Fibroblast of lung (primary cell): ENCODE measurements around the gene ZNF157. TPM values are rescaled to one million over a fixed set of nuclear protein-coding genes. Genes with fewer than 3 reads are reported as not detected.

ENCODE experiments used
- DNase-seq, 2 donors: peaks; one replicate each; pipeline versions ENCODE4 v3.0.0 to v3.0.0-alpha.2; 2010; ENCODE audit warnings: low read depth in 2 of 2
- H2AFZ ChIP-seq: 2 replicates; pipeline ENCODE4 v1.5.1; 2012; ENCODE audit warnings: low read length, control low read depth, inconsistent platforms
- H3K27ac ChIP-seq: 2 replicates; pipeline ENCODE4 v1.5.1; 2011; ENCODE audit warnings: low read length, control low read depth; ENCODE audit not compliant: insufficient read depth
- H3K27me3 ChIP-seq: 2 replicates; pipeline ENCODE4 v1.5.1; 2011; ENCODE audit warnings: mild to moderate bottlenecking, low read length; ENCODE audit not compliant: control insufficient read depth, insufficient read depth
- H3K36me3 ChIP-seq: 2 replicates; pipeline ENCODE4 v1.5.1; 2011; ENCODE audit warnings: low read length; ENCODE audit not compliant: control insufficient read depth, insufficient read depth
- H3K4me1 ChIP-seq: 2 replicates; pipeline ENCODE4 v1.5.1; 2011; ENCODE audit warnings: low read length; ENCODE audit not compliant: control insufficient read depth, insufficient read depth; ENCODE audit errors: extremely low read depth
- H3K4me2 ChIP-seq: 2 replicates; pipeline ENCODE4 v1.5.1; 2011; ENCODE audit warnings: low read length, control low read depth; ENCODE audit not compliant: insufficient read depth; ENCODE audit errors: extremely low read depth
- H3K4me3 ChIP-seq, 4 experiments: fragments of 200-600 bp in 1 of 4; sonication (generic) in 1 of 4; replicated peaks in 1 of 4; 2 replicates each; pipeline ENCODE4 v1.5.1; 2011 to 2016; ENCODE audit warnings: low read length in 4 of 4, low read depth in 3 of 4, mild to moderate bottlenecking in 3 of 4, control low read depth in 2 of 4, inconsistent platforms in 1 of 4, mixed read lengths in 1 of 4; ENCODE audit not compliant: insufficient read depth in 1 of 4; ENCODE audit errors: control extremely low read depth in 1 of 4
- H3K79me2 ChIP-seq: 2 replicates; pipeline ENCODE4 v1.5.1; 2012; ENCODE audit warnings: mild to moderate bottlenecking, low read length, inconsistent platforms; ENCODE audit not compliant: control insufficient read depth, insufficient read depth
- H3K9ac ChIP-seq: 2 replicates; pipeline ENCODE4 v1.5.1; 2011; ENCODE audit warnings: mild to moderate bottlenecking, low read length, control low read depth; ENCODE audit not compliant: insufficient read depth
- H3K9me3 ChIP-seq: 2 replicates; pipeline ENCODE4 v1.5.1; 2012; ENCODE audit warnings: low read depth, low read length; ENCODE audit not compliant: control insufficient read depth, insufficient read depth
- H4K20me1 ChIP-seq: 2 replicates; pipeline ENCODE4 v1.5.1; 2011; ENCODE audit warnings: low read length; ENCODE audit not compliant: control insufficient read depth, insufficient read depth; ENCODE audit errors: extremely low read depth
- CTCF ChIP-seq, 2 donors: IDR thresholded peaks in 1 of 2; conservative IDR thresholded peaks in 1 of 2; 1 replicate in 1 of 2; 2 replicates in 1 of 2; pipeline ENCODE4 v1.5.1; 2011 to 2012; ENCODE audit warnings: low read length in 2 of 2, control low read depth in 1 of 2, inconsistent platforms in 1 of 2, low read depth in 1 of 2, mild to moderate bottlenecking in 1 of 2
- EZH2 ChIP-seq: IDR thresholded peaks from 2 replicates; pipeline ENCODE4 v1.5.1; 2012; ENCODE audit warnings: low read length, control low read depth, mild to moderate bottlenecking; ENCODE audit errors: missing control alignments
- polyA plus RNA-seq, 2 donors: library from polyadenylated mRNA; depleted of rRNA in 1 of 2; stranded (reverse) in 1 of 2; unstranded in 1 of 2; fragments of >200 nt; gene quantifications; 2 replicates each; pipeline ENCODE4 v1.2.1, GENCODE V29; 2011 to 2012; ENCODE audit warnings: missing spikeins in 1 of 2
- total RNA-seq: library from RNA; depleted of rRNA; stranded (reverse); fragments of >200 nt; gene quantifications from 2 replicates; pipeline ENCODE4 v1.2.1, GENCODE V29; 2014

Gene ZNF157
- total and polyA plus RNA-seq, 2 donors (not counting 1 experiment from before 2014, with no cell fraction given): 0.02 to 0.17 TPM

GRCh38 chrX:47358387-47359065 is 11.9 kb upstream of the ZNF157 start:
- no peak overlapping the region for H2AFZ ChIP-seq
- no peak overlapping the region for H3K27ac ChIP-seq
- no peak for TF ChIP-seq EZH2
- TF ChIP-seq CTCF (conservative IDR thresholded peaks at IDR 0.05 in 1 of 2, IDR thresholded peaks at IDR 0.05 in 1 of 2; ENCODE audit: low read depth in 1 of 2, low read length in 2 of 2): no peak
- no peak overlapping the region for H3K4me3 ChIP-seq
- no peaks in the 10 kb centered on the region for H3K36me3 ChIP-seq
- H3K9me3 ChIP-seq: no peaks in the 10 kb centered on the region
- no peaks in the 10 kb centered on the region for H3K27me3 ChIP-seq
- H3K79me2 ChIP-seq: no peaks in the 10 kb centered on the region
- H4K20me1 ChIP-seq: no peaks in the 10 kb centered on the region
- H3K4me1 ChIP-seq: no peaks in the 10 kb centered on the region
- no peak overlapping the region for H3K4me2 ChIP-seq
- H3K9ac ChIP-seq: no peak overlapping the region
- DNase-seq: no peak

GRCh38 chrX:47360423-47361179 is 9.8 kb upstream of the ZNF157 start:
- no peaks in the 10 kb centered on the region for H3K79me2 ChIP-seq
- no peaks in the 10 kb centered on the region for H4K20me1 ChIP-seq
- no peak overlapping the region for H3K9ac ChIP-seq
- TF ChIP-seq EZH2: no peak
- TF ChIP-seq CTCF (conservative IDR thresholded peaks at IDR 0.05 in 1 of 2, IDR thresholded peaks at IDR 0.05 in 1 of 2; ENCODE audit: low read depth in 1 of 2, low read length in 2 of 2): no peak
- H3K27me3 ChIP-seq: no peaks in the 10 kb centered on the region
- no peaks in the 10 kb centered on the region for H3K36me3 ChIP-seq
- no peak overlapping the region for H3K27ac ChIP-seq
- no peak overlapping the region for H3K4me3 ChIP-seq
- H3K4me1 ChIP-seq: no peaks in the 10 kb centered on the region
- H3K9me3 ChIP-seq: no peaks in the 10 kb centered on the region
- no peak for DNase-seq
- H2AFZ ChIP-seq: no peak overlapping the region
- H3K4me2 ChIP-seq: no peak overlapping the region
